H1 (cell line): ENCODE measurements around the gene MGST3. TPM values are rescaled to one million over a fixed set of nuclear protein-coding genes. Genes with fewer than 3 reads are reported as not detected.

ENCODE experiments used
- CTCF ChIA-PET: fragments of 300-600 bp; sonication (Branson Sonifier 250); formaldehyde crosslinking; loops from one replicate; lab custom pipeline; 2021; ENCODE audit not compliant: partially characterized antibody; lab: Charles Lee
- POLR2A ChIA-PET: fragments of 300-600 bp; sonication (Branson Sonifier 250); formaldehyde crosslinking; loops from one replicate; lab custom pipeline; 2021; ENCODE audit warnings: inconsistent platforms; ENCODE audit not compliant: partially characterized antibody; lab: Charles Lee
- DNase-seq, 2 experiments: peaks; one replicate each; pipeline versions ENCODE4 v3.0.0 to v3.0.0-alpha.2; 2010 to 2022; ENCODE audit warnings: low spot score in 2 of 2, low read depth in 1 of 2, mixed read lengths in 1 of 2
- FAIRE-seq: peaks from 2 replicates; lab custom pipeline; 2011; peaks lifted over from hg19 to GRCh38; lab: Jason Lieb, UNC
- H2AFZ ChIP-seq: 2 replicates; pipeline ENCODE4 v1.8.1; 2012; ENCODE audit warnings: low read length, inconsistent platforms
- H2AK5ac ChIP-seq: 2 replicates; pipeline ENCODE4 v1.6.1; 2013; ENCODE audit warnings: low read depth, low read length
- H2BK120ac ChIP-seq: replicated peaks from 2 replicates; pipeline ENCODE3; 2013; ENCODE audit warnings: low read depth, low read length, inconsistent platforms
- H2BK12ac ChIP-seq: 2 replicates; pipeline ENCODE4 v1.6.1; 2013; ENCODE audit warnings: low read depth, low read length
- H2BK15ac ChIP-seq: 2 replicates; pipeline ENCODE4 v1.6.1; 2013; ENCODE audit warnings: low read length
- H2BK20ac ChIP-seq: 2 replicates; pipeline ENCODE4 v1.6.1; 2013; ENCODE audit warnings: low read length
- H2BK5ac ChIP-seq: 2 replicates; pipeline ENCODE4 v1.6.1; 2013; ENCODE audit warnings: low read depth, low read length
- H3K14ac ChIP-seq: 2 replicates; pipeline ENCODE4 v1.6.1; 2013; ENCODE audit warnings: inconsistent platforms; ENCODE audit not compliant: insufficient read length
- H3K18ac ChIP-seq: 2 replicates; pipeline ENCODE4 v1.6.1; 2013; ENCODE audit warnings: low read length; ENCODE audit errors: extremely low read depth
- H3K23ac ChIP-seq: 2 replicates; pipeline ENCODE4 v1.6.1; 2013; ENCODE audit warnings: inconsistent platforms; ENCODE audit not compliant: insufficient read length
- H3K23me2 ChIP-seq: 2 replicates; pipeline ENCODE4 v1.6.1; 2013; ENCODE audit warnings: low read depth, low read length
- H3K27ac ChIP-seq: 2 replicates; pipeline ENCODE4 v1.6.1; 2011; ENCODE audit warnings: low read depth, low read length, inconsistent platforms
- H3K27me3 ChIP-seq, 4 experiments: replicated peaks in 1 of 4; 1 replicate in 1 of 4; 2 replicates in 3 of 4; pipeline versions ENCODE4 v1.6.1 to v1.8.1; 2011 to 2013; ENCODE audit warnings: low read length in 3 of 4, mild to moderate bottlenecking in 3 of 4, inconsistent platforms in 2 of 4, mixed read lengths in 2 of 4, moderate library complexity in 1 of 4; ENCODE audit not compliant: control insufficient read depth in 3 of 4, insufficient read depth in 3 of 4; ENCODE audit errors: extremely low read depth in 1 of 4
- H3K36me3 ChIP-seq, 4 experiments: 2 replicates each; pipeline versions ENCODE4 v1.6.1 to v1.8.1; 2011 to 2013; ENCODE audit warnings: mild to moderate bottlenecking in 4 of 4, low read length in 3 of 4, moderate library complexity in 2 of 4, control low read depth in 1 of 4, inconsistent platforms in 1 of 4; ENCODE audit not compliant: insufficient read depth in 4 of 4, control insufficient read depth in 2 of 4
- H3K4ac ChIP-seq: replicated peaks from 2 replicates; pipeline ENCODE3; 2013; ENCODE audit warnings: low read length, low read depth, mixed read lengths, inconsistent platforms; ENCODE audit not compliant: insufficient read length
- H3K4me1 ChIP-seq, 4 experiments: replicated peaks in 1 of 4; 1 replicate in 1 of 4; 2 replicates in 3 of 4; pipeline versions ENCODE4 v1.6.1 to v1.8.1; 2011 to 2013; ENCODE audit warnings: low read length in 3 of 4, inconsistent platforms in 2 of 4, mixed read lengths in 1 of 4; ENCODE audit not compliant: insufficient read depth in 4 of 4, control insufficient read depth in 3 of 4
- H3K4me2 ChIP-seq, 2 experiments: 2 replicates each; pipeline versions ENCODE4 v1.6.1 to v1.8.1; 2011 to 2013; ENCODE audit warnings: low read depth in 2 of 2, low read length in 2 of 2, control low read depth in 1 of 2, inconsistent platforms in 1 of 2, mild to moderate bottlenecking in 1 of 2; ENCODE audit not compliant: insufficient read depth in 1 of 2
- H3K4me3 ChIP-seq, 4 experiments: fragments of 200-600, 300-600 bp in 1 of 4; sonication (generic), shearing (Covaris generic), sonication (Bioruptor Twin) in 1 of 4; 2 replicates each; pipeline versions ENCODE4 v1.5.1 to v1.8.1; 2011 to 2016; ENCODE audit warnings: low read length in 4 of 4, low read depth in 3 of 4, control low read depth in 2 of 4, inconsistent platforms in 2 of 4, mild to moderate bottlenecking in 2 of 4, mixed read lengths in 1 of 4, moderate library complexity in 1 of 4; ENCODE audit not compliant: insufficient read depth in 2 of 4; ENCODE audit errors: extremely low read depth in 1 of 4
- H3K56ac ChIP-seq: replicated peaks from 2 replicates; pipeline ENCODE3; 2013; ENCODE audit warnings: low read depth, mild to moderate bottlenecking, mixed read lengths, low read length, inconsistent platforms; ENCODE audit not compliant: insufficient read length
- H3K79me1 ChIP-seq: 2 replicates; pipeline ENCODE4 v1.6.1; 2013; ENCODE audit warnings: low read depth, low read length, control low read depth
- H3K79me2 ChIP-seq, 2 experiments: 2 replicates each; pipeline versions ENCODE4 v1.6.1 to v1.8.1; 2012 to 2013; ENCODE audit warnings: low read length in 2 of 2, mild to moderate bottlenecking in 2 of 2, inconsistent platforms in 1 of 2; ENCODE audit not compliant: insufficient read depth in 2 of 2, control insufficient read depth in 1 of 2
- H3K9ac ChIP-seq, 4 experiments: replicated peaks in 1 of 4; 1 replicate in 1 of 4; 2 replicates in 3 of 4; pipeline versions ENCODE4 v1.6.1 to v1.8.1; 2011 to 2013; ENCODE audit warnings: low read depth in 3 of 4, low read length in 3 of 4, control low read depth in 2 of 4, mild to moderate bottlenecking in 2 of 4, moderate library complexity in 2 of 4, inconsistent platforms in 1 of 4; ENCODE audit errors: extremely low read depth in 1 of 4
- H3K9me3 ChIP-seq, 2 experiments: 2 replicates each; pipeline versions ENCODE4 v1.6.1 to v1.8.1; 2012 to 2013; ENCODE audit warnings: mild to moderate bottlenecking in 2 of 2, moderate library complexity in 2 of 2, control low read depth in 1 of 2, inconsistent platforms in 1 of 2, low read depth in 1 of 2, low read length in 1 of 2, mixed read lengths in 1 of 2; ENCODE audit not compliant: insufficient read depth in 2 of 2
- H4K20me1 ChIP-seq, 2 experiments: replicated peaks in 1 of 2; 2 replicates each; pipeline versions ENCODE3 to v1.8.1; 2011 to 2013; ENCODE audit warnings: inconsistent platforms in 2 of 2, low read length in 2 of 2, mild to moderate bottlenecking in 1 of 2; ENCODE audit not compliant: insufficient read depth in 2 of 2, control insufficient read depth in 1 of 2
- H4K5ac ChIP-seq: 2 replicates; pipeline ENCODE4 v1.6.1; 2013; ENCODE audit warnings: low read length, low read depth, mixed read lengths, inconsistent platforms; ENCODE audit not compliant: insufficient read length
- H4K8ac ChIP-seq: 2 replicates; pipeline ENCODE4 v1.8.0; 2013; ENCODE audit warnings: mild to moderate bottlenecking, moderate library complexity, low read length, inconsistent platforms; ENCODE audit not compliant: insufficient read depth; ENCODE audit errors: extremely low read depth
- H4K91ac ChIP-seq: replicated peaks from 2 replicates; pipeline ENCODE3; 2013; ENCODE audit warnings: low read length, mixed read lengths, inconsistent platforms; ENCODE audit not compliant: insufficient read length
- BACH1 ChIP-seq: IDR thresholded peaks from 2 replicates; pipeline ENCODE4 v1.6.1; 2012; ENCODE audit warnings: low read length, improper control_type of control experiment
- BCL11A ChIP-seq, 2 experiments: IDR thresholded peaks; one replicate each; pipeline ENCODE4 v1.6.1; 2011; ENCODE audit warnings: low read depth in 2 of 2, low read length in 2 of 2, mild to moderate bottlenecking in 2 of 2
- CHD1 ChIP-seq: IDR thresholded peaks from 2 replicates; pipeline ENCODE4 v1.6.1; 2012; ENCODE audit warnings: low read depth, low read length, improper control_type of control experiment
- EZH2 ChIP-seq: fragments of 200-600 bp; sonication (generic); IDR thresholded peaks from 2 replicates; pipeline ENCODE4 v1.7.1; 2012; ENCODE audit warnings: low read depth, mild to moderate bottlenecking, moderate library complexity, low read length, inconsistent platforms; ENCODE audit not compliant: severe bottlenecking
- HDAC2 ChIP-seq, 2 experiments: fragments of 300-600 bp in 1 of 2; sonication (generic) in 1 of 2; IDR thresholded peaks; 2 replicates each; pipeline ENCODE4 v1.6.1; 2011 to 2012; ENCODE audit warnings: low read depth in 2 of 2, low read length in 2 of 2, mild to moderate bottlenecking in 2 of 2, moderate library complexity in 2 of 2, borderline replicate concordance in 1 of 2, inconsistent platforms in 1 of 2
- HDAC6 ChIP-seq: IDR thresholded peaks from one replicate; pipeline ENCODE4 v1.7.1; 2012; ENCODE audit warnings: low read depth, mild to moderate bottlenecking, inconsistent platforms, low read length, moderate library complexity
- RAD21 ChIP-seq, 2 experiments: IDR thresholded peaks in 1 of 2; conservative IDR thresholded peaks in 1 of 2; 2 replicates each; pipeline ENCODE4 v1.6.1; 2011; ENCODE audit warnings: low read depth in 2 of 2, low read length in 2 of 2, improper control_type of control experiment in 1 of 2, inconsistent platforms in 1 of 2, mild to moderate bottlenecking in 1 of 2, moderate library complexity in 1 of 2
- SUZ12 ChIP-seq: fragments of 200-600 bp; sonication (generic); IDR thresholded peaks from 2 replicates; pipeline ENCODE4 v1.6.1; 2012; ENCODE audit warnings: mild to moderate bottlenecking, inconsistent platforms, low read length, moderate library complexity, mixed read lengths
- ZNF274 ChIP-seq: IDR thresholded peaks from 2 replicates; pipeline ENCODE4 v1.7.0; 2012; ENCODE audit warnings: low read length, borderline replicate concordance; ENCODE audit errors: extremely low read depth
- WGBS, 2 experiments: shearing (Covaris generic) in 1 of 2; methylation state at CpG; one replicate each; pipeline versions ENCODE4 v1.1.6 to v1.1.7; 2013 to 2015; ENCODE audit warnings: low lambda C conversion rate in 2 of 2, mixed read lengths in 2 of 2, inconsistent platforms in 1 of 2, low coverage in 1 of 2, missing lambda C conversion rate in 1 of 2; ENCODE audit not compliant: insufficient replicate concordance in 2 of 2, insufficient coverage in 1 of 2, insufficient read length in 1 of 2; ENCODE audit errors: extremely low coverage in 1 of 2, missing lambda C conversion rate in 1 of 2; 5-methylcytosine and 5-hydroxymethylcytosine counted together
- polyA plus RNA-seq, 7 experiments: library from polyadenylated mRNA; depleted of rRNA in 3 of 7; stranded (reverse) in 5 of 7; unstranded in 2 of 7; fragments of >200 nt in 5 of 7; fragments of 200-250 nt in 2 of 7; gene quantifications; 1 replicate in 5 of 7; 2 replicates in 1 of 7; 4 replicates in 1 of 7; pipeline versions ENCODE4 v1.2.1 to v1.2.3, GENCODE V29; 2011 to 2013; ENCODE audit warnings: missing spikeins in 2 of 7, mixed read lengths in 2 of 7
- total RNA-seq: library from RNA; stranded (reverse); fragmentation: NEBNext Ultra II Directional; extraction: Animal tissue kit (Norgen Biotek cat#: 25700); gene quantifications from 2 replicates; pipeline ENCODE4 v1.2.1, GENCODE V29; 2021
- TF ChIP-seq, protein P1 (sequence below): IDR thresholded peaks from 2 replicates; pipeline ENCODE4 v1.6.1; 2011; ENCODE audit warnings: low read length, improper control_type of control experiment
- TF ChIP-seq, protein P2 (sequence below): IDR thresholded peaks from 2 replicates; pipeline ENCODE4 v1.6.1; 2011; ENCODE audit warnings: low read depth, mild to moderate bottlenecking, low read length; ENCODE audit not compliant: insufficient read depth

The MGST3 gene
- total and polyA plus RNA-seq, 2 of the 8 experiments (the other 6 are each of a cell fraction or from before 2014, with no cell fraction given), result 124 to 257 TPM

DNA sequence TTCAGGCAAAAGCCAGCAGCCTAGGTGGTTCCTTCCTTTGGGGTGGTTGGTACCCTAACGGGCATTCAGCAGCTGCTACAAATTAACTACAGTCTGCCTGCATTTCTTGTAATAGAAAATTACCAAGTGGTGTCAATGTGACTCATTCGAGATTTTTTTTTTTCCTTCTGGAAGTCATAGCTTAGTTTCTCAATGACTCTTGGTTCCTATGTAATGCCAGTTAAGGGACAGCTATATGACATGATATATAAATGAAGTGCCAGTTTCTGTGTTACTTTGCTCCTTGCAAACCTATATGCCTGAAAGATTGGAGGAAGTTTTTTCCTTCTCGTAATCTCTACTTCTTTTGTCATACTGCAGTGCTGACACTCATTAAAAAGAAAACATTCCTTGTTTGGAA is 2.6 kb downstream of the MGST3 start:
- Histone ChIP-seq H4K91ac (no peak overlapping the region), H3K27me3 (no peaks in the 10 kb centered on the region), H2AFZ (no peak overlapping the region), H3K4me1 (peaks cover 3 to 17% (median 6%) of the 10 kb centered on the region in 4 experiments; a peak in 4 of 7 replicates), H3K36me3 (no peaks in the 10 kb centered on the region; a peak in 1 of 8 replicates), H4K8ac (no peak overlapping the region), H3K14ac (no peak overlapping the region), H3K79me2 (peaks cover 0 to 31% of the 10 kb centered on the region in 2 experiments; a peak in 2 of 4 replicates), H3K56ac (no peak overlapping the region), H2AK5ac (no peak overlapping the region), H3K23me2 (peaks cover 10% of the 10 kb centered on the region; the same call in 1 of the 2 replicates), H2BK20ac (no peak overlapping the region), H3K23ac (no peak overlapping the region), H4K5ac (no peak overlapping the region), H3K9me3 (no peaks in the 10 kb centered on the region), H3K4me2 (no peak overlapping the region; a peak in 1 of 4 replicates), H3K4ac (no peak overlapping the region), H3K4me3 (no peak overlapping the region), H3K18ac (no peak overlapping the region), H3K27ac (no peak overlapping the region), H3K79me1 (no peaks in the 10 kb centered on the region), H2BK15ac (no peak overlapping the region), H3K9ac (no peak overlapping the region), H4K20me1 (no peaks in the 10 kb centered on the region), H2BK5ac (no peak overlapping the region), H2BK12ac (no peak overlapping the region), H2BK120ac (no peak overlapping the region)
- DNase-seq (no peak), FAIRE-seq (no peak)
- POLR2A ChIA-PET, result interaction anchor here (0.7 kb wide), 1 partner anchor 707 kb away, joined by 3 read pairs; no protein-coding TSS in a partner anchor
- 85% methylated on average over 3 of the region's 3 CpGs; no CpG with 5 or more reads in 1 of the 2 experiments for WGBS, 2 experiments
- CTCF ChIA-PET, result interaction anchor here (0.6 to 2.2 kb wide), 3 partner anchors 21 to 237 kb away, joined by 3 to 8 read pairs (median 5); no protein-coding TSS in a partner anchor
- TF ChIP-seq BACH1 (no peak), HDAC2 (IDR thresholded peaks at IDR 0.05; ENCODE audit: borderline replicate concordance in 1 of 2, low read depth in 2 of 2, low read length in 2 of 2) (no peak), CHD1 (no peak), SUZ12 (no peak), ZNF274 (no peak), HDAC6 (no peak), EZH2 (no peak), BCL11A (IDR thresholded peaks at IDR 0.05; ENCODE audit: low read depth in 2 of 2, low read length in 2 of 2) (no peak), RAD21 (IDR thresholded peaks at IDR 0.05 in 1 of 2, conservative IDR thresholded peaks at IDR 0.05 in 1 of 2; ENCODE audit: low read depth in 2 of 2, low read length in 2 of 2) (no peak)
- TF ChIP-seq, protein P1, sequence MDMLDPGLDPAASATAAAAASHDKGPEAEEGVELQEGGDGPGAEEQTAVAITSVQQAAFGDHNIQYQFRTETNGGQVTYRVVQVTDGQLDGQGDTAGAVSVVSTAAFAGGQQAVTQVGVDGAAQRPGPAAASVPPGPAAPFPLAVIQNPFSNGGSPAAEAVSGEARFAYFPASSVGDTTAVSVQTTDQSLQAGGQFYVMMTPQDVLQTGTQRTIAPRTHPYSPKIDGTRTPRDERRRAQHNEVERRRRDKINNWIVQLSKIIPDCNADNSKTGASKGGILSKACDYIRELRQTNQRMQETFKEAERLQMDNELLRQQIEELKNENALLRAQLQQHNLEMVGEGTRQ, result no peak
- TF ChIP-seq, protein P2, sequence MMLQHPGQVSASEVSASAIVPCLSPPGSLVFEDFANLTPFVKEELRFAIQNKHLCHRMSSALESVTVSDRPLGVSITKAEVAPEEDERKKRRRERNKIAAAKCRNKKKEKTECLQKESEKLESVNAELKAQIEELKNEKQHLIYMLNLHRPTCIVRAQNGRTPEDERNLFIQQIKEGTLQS, result no peak
